SU-DHL-6 (cell line): ENCODE data around the gene TAX1BP1.

Experiments
- H2AFZ ChIP-seq: fragments of 200-600 bp; sonication (generic); 2 replicates; pipeline ENCODE4 v1.6.1; 2014; ENCODE audit warnings: low read depth, mild to moderate bottlenecking, moderate library complexity, mixed read lengths, antibody characterized with exemption, low read length; ENCODE audit not compliant: severe bottlenecking
- H3F3A ChIP-seq: fragments of 200-600 bp; shearing (Covaris generic); 2 replicates; pipeline ENCODE4 v1.6.0; 2016; ENCODE audit warnings: antibody characterized with exemption, mild to moderate bottlenecking; ENCODE audit not compliant: insufficient read depth
- H3K27ac ChIP-seq: fragments of 200-600 bp; sonication (generic); 2 replicates; pipeline ENCODE4 v1.5.1; 2016; ENCODE audit warnings: low read depth, mild to moderate bottlenecking, low read length, moderate library complexity, mixed read lengths
- H3K27me3 ChIP-seq: fragments of 200-600 bp; sonication (generic), shearing (Covaris generic); 2 replicates; pipeline ENCODE4 v1.6.0; 2014; ENCODE audit warnings: mild to moderate bottlenecking, low read length
- H3K36me3 ChIP-seq: fragments of 200-600 bp; sonication (generic); 2 replicates; pipeline ENCODE4 v1.6.1; 2014; ENCODE audit warnings: mild to moderate bottlenecking, low read length, mixed read lengths
- H3K4me2 ChIP-seq: fragments of 300-600, 200-600 bp; shearing (Covaris generic), sonication (generic); 2 replicates; pipeline ENCODE4 v1.6.0; 2014; ENCODE audit warnings: low read length, low read depth, mild to moderate bottlenecking; ENCODE audit not compliant: poor library complexity, severe bottlenecking
- H3K4me3 ChIP-seq: fragments of 200-600 bp; sonication (generic); 2 replicates; pipeline ENCODE4 v1.5.1; 2014; ENCODE audit warnings: antibody characterized with exemption, low read length, mild to moderate bottlenecking, mixed read lengths; ENCODE audit not compliant: insufficient read depth, poor library complexity, severe bottlenecking
- H3K79me2 ChIP-seq: fragments of 200-600 bp; sonication (generic); 2 replicates; pipeline ENCODE4 v1.6.1; 2014; ENCODE audit warnings: mild to moderate bottlenecking, low read length, moderate library complexity; ENCODE audit not compliant: insufficient read depth
- H3K9ac ChIP-seq: fragments of 200-600 bp; sonication (generic); 2 replicates; pipeline ENCODE4 v1.7.0; 2014; ENCODE audit warnings: mild to moderate bottlenecking, low read length
- H3K9me2 ChIP-seq: fragments of 200-600 bp; sonication (generic); replicated peaks from 2 replicates; pipeline ENCODE4 v1.6.1; 2014; ENCODE audit warnings: low read length; ENCODE audit not compliant: insufficient read depth
- H3K9me3 ChIP-seq: fragments of 200-600 bp; sonication (generic); 2 replicates; pipeline ENCODE4 v1.6.1; 2014; ENCODE audit warnings: low read length, mixed read lengths; ENCODE audit not compliant: insufficient read depth
- H4K20me1 ChIP-seq: fragments of 200-600 bp; sonication (generic); 2 replicates; pipeline ENCODE4 v1.6.1; 2014; ENCODE audit warnings: low read depth, mild to moderate bottlenecking, antibody characterized with exemption, low read length, moderate library complexity, mixed read lengths
- CTCF ChIP-seq: fragments of 200-600 bp; sonication (generic); IDR thresholded peaks from one replicate; pipeline ENCODE4 v1.5.1; 2017; ENCODE audit warnings: antibody characterized with exemption, mild to moderate bottlenecking, low read length, moderate library complexity; ENCODE audit not compliant: insufficient read depth, poor library complexity, severe bottlenecking
- EZH2phosphoT487 ChIP-seq: fragments of 200-600 bp; sonication (generic), shearing (Covaris generic); conservative IDR thresholded peaks from 2 replicates; pipeline ENCODE4 v1.6.1; 2018; ENCODE audit warnings: mild to moderate bottlenecking, antibody characterized with exemption, low read length, moderate library complexity, mixed read lengths

Gene TAX1BP1

GRCh38 chr7:27739909-27740448, at the start of gene TAX1BP1:
TSS of gene TAX1BP1 (plus strand) at chr7:27740162. CDS start at chr7:27748525, 8,363 bp downstream.
- H3K9me2 ChIP-seq: no peaks in the 10 kb centered on the region
- H3K4me2 ChIP-seq: peak within 1 kb of the TSS; percentile 92
- peaks cover 2% of the 10 kb centered on the region; the same call in 1 of the 2 replicates for H3F3A ChIP-seq
- H3K27ac ChIP-seq: peak within 1 kb of the TSS; percentile 51
- peaks cover 30% of the 10 kb centered on the region for H3K79me2 ChIP-seq
- peak within 1 kb of the TSS; percentile 76 for H3K9ac ChIP-seq
- peaks cover 7% of the 10 kb centered on the region; the same call in 1 of the 2 replicates for H4K20me1 ChIP-seq
- H3K9me3 ChIP-seq: no peaks in the 10 kb centered on the region
- no peaks in the 10 kb centered on the region for H3K36me3 ChIP-seq
- no peak for TF ChIP-seq CTCF
- TF ChIP-seq EZH2phosphoT487: no peak
- H2AFZ ChIP-seq: peak within 1 kb of the TSS; percentile 99
- H3K27me3 ChIP-seq: no peaks in the 10 kb centered on the region
- peak within 1 kb of the TSS; percentile 91 for H3K4me3 ChIP-seq

GRCh38 chr7:27690649-27691048, 49.3 kb upstream of the TAX1BP1 start:
- H3K27me3 ChIP-seq: no peaks in the 10 kb centered on the region
- H3K27ac ChIP-seq: no peak overlapping the region
- no peak overlapping the region for H2AFZ ChIP-seq
- H3K36me3 ChIP-seq: no peaks in the 10 kb centered on the region
- no peaks in the 10 kb centered on the region for H4K20me1 ChIP-seq
- H3K9me3 ChIP-seq: no peaks in the 10 kb centered on the region
- H3K4me2 ChIP-seq: no peak overlapping the region
- H3F3A ChIP-seq: no peaks in the 10 kb centered on the region
- no peak for TF ChIP-seq EZH2phosphoT487
- TF ChIP-seq CTCF: no peak
- H3K9me2 ChIP-seq: no peaks in the 10 kb centered on the region
- H3K4me3 ChIP-seq: no peak overlapping the region
- H3K9ac ChIP-seq: no peak overlapping the region
- no peaks in the 10 kb centered on the region for H3K79me2 ChIP-seq

GRCh38 chr7:27693794-27694193, 46.2 kb upstream of the TAX1BP1 start:
- H3K9me2 ChIP-seq: no peaks in the 10 kb centered on the region
- no peak overlapping the region for H3K9ac ChIP-seq
- no peak overlapping the region for H3K4me3 ChIP-seq
- H3K79me2 ChIP-seq: no peaks in the 10 kb centered on the region
- no peaks in the 10 kb centered on the region for H3K27me3 ChIP-seq
- no peaks in the 10 kb centered on the region for H4K20me1 ChIP-seq
- H3F3A ChIP-seq: no peaks in the 10 kb centered on the region
- H2AFZ ChIP-seq: no peak overlapping the region
- no peaks in the 10 kb centered on the region for H3K36me3 ChIP-seq
- TF ChIP-seq CTCF (no peak), EZH2phosphoT487 (no peak)
- no peak overlapping the region for H3K4me2 ChIP-seq
- no peak overlapping the region for H3K27ac ChIP-seq
- no peaks in the 10 kb centered on the region for H3K9me3 ChIP-seq
